Non-pigmented ciliary epithelial cell (primary cell): ENCODE results near the gene SOS1.
"Not testable (repeated sequence)": the region's sequence is repeated elsewhere in the genome, so short reads cannot be mapped to it uniquely, and the experiment has no call there.

ENCODE experiments used
- DNase-seq: peaks from one replicate; pipeline ENCODE4 v3.0.0-alpha.2; 2010; ENCODE audit warnings: low read depth

SOS1 gene

DNA sequence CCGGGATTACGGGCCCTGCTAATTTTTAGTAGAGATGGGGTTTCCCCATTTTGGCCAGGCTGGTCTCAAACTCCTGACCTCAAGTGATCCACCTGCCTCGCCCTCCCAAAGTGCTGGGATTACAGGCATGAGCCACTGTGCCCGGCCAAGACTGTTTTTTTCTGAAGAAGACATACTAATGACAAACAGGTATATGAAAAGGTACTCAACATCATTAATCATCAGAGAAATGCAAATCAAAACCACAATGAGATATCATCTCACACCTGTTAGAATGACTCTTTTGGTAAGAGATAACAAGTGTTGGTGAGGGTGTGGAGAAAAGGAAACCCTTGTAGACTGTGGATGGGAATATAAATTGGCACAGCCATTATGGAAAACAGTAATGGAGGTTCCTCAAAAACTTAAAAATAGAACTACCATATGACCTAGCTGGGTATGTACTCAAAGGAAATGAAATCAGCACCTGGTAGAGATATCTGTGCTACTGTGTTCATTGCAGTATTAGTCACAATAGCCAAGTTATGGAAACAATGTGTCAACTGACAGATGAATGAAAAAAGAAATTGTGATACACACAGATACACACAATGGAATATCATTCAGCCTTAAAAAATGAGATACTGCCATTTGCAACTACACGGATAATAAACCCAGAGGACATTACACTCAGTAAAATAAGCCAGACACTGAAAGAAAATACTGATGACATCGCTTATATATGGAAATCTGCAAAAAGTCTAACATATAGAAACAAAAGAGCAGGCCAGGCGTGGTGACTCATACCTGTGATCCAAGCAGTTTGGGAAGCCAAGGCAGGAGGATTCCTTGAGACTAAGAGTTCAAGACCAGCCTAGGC lies 20.8 kb downstream of the SOS1 start:
- peak; percentile 42 for DNase-seq

- no peak for DNase-seq
Measured at GRCh38 chr2:39099310-39099869, 21.5 kb downstream of the SOS1 start.

- DNase-seq = no peak
Measured at GRCh38 chr2:39095624-39096023, 25.2 kb downstream of the SOS1 start.

- peak; percentile 24 for DNase-seq
Measured at GRCh38 chr2:39094717-39095363, 26.0 kb downstream of the SOS1 start.

DNA sequence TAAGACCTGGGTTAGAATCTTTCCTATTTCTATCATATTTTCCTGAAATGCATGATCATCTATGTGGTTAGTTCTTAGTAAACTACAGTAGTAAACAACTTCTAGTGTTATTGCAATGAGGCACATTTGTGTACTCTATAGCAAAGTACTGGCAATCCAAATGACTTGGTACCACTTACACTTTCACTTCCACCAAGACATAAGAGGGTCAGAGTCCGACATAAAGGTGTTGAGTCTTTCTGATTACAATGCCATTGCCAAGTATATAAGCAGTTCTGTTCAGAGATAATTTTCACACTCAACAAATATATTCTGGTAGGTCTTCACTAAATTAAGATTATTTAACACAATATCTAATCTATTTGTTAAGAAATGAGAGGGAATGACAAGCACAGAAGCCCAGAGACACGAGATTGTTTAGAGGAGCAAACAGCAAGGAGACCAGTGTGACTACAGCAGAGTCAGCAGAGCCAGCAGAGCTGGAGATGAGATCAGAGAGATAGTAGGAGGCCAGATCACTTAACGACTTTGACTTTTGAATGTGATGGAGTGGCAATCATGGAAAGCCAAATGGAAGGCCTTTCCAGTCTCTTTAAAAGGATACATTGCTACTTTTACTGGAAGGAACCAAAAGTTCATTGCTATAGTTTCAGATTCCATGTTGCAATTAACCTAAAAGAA lies 27.5 kb downstream of the SOS1 start:
- DNase-seq = no peak

DNA sequence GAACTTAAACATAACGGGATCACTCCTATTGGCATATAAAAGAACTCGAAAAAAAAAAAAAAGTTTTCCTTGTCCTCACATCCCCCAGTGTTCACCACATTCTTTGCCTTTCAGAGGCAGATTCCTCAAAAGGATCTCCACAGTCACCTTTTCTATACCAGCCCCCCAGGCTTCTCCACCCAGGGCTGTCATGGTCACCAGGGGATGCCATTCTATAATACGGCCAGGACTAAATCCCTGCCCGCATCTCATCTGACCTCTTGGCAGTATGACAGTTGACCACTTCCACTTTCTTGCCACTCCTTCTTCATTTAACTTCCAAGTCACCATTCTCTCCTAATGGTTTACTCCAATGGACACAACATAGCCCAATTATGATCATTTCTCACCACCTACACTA lies 29.3 kb downstream of the SOS1 start:
- no peak for DNase-seq

GRCh38 chr2:39091063-39091462 lies 29.8 kb downstream of the SOS1 start:
- DNase-seq = no peak

GRCh38 chr2:39080152-39080551 lies 40.7 kb downstream of the SOS1 start:
- no peak for DNase-seq

DNA sequence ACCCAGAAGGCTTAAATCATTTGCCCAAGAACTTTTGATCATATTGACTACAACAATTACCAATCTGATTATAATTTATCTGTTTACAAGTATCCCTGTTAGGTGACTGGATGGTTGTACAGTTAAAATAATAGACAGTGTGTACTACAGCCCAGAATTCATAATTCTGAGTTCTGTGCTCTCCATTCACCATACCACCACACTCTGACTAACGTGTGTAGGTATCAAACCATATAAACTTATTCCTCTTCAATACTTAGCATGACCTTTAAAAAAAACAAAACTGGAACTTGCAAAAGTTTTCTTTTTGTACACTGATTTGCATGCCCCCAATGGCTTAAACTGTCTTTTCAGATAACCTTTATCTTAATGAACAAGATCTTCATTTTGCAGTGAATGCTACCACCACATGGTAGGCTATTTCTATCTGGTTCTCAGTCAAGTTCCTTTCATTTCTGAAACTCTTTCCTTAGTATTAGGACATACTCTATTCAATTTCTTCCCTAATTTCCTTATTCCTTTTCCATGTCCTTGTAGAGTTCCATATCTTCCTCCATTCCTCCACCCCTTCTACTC lies 50.9 kb downstream of the SOS1 start:
- DNase-seq = no peak

DNA sequence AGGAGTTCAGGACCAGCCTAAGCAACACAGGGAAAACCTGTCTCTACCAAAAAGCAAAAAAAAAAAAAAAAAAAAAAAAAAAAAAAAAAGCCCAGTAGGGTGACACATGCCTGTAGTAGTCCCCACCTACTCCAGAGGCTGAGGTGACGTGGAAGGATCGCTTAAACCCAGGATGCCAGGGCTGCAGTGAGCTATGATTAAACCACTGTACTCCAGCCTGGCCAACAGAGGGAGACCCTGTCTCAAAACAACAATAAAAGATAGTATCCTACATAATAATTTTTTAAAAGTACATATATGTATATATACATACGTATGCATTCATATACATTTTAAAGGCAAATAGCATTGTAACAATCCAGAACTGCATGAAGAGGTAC lies 51.7 kb downstream of the SOS1 start:
- peak; percentile 4 for DNase-seq

DNA sequence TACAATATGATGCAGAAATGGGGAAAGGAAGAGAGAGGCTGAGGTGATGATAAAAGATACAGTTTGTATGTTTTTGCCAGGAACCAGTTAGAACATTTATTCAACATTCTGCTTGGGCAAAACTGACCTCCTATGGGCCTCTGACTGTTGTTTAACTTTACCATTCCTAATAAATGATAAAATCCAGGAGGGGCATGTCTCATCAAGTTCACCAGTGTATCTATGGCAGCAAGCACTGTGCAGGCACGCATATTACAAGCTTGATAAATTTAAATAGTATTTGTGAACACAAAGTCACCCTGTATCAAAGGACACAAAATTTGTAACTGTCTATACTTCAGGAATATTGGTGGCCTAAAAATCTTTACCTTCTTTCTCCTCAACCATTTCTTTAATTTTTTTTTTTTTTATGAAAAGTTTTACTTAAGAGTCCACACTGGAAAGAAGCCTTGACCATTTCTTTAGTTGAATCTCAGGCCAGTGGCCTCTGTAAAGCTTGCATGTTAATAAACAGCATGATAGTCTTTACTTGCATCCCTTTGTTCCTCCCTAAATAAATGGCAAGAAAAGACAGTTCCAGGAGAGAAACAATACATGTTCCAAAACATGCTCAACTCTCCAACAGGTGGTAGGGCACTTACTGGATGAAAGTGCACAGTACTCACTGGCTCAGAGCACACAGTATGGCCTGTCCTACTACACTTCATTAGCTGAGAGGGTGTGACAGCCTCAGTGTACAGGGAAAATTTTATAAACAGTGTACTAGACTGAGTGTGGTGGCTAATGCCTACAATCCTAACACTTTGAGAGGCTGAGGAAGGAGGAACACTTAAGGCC lies 52.3 kb downstream of the SOS1 start:
- no peak for DNase-seq

- DNase-seq = no peak
Measured at GRCh38 chr2:39065616-39066015, 55.2 kb downstream of the SOS1 start.

DNA sequence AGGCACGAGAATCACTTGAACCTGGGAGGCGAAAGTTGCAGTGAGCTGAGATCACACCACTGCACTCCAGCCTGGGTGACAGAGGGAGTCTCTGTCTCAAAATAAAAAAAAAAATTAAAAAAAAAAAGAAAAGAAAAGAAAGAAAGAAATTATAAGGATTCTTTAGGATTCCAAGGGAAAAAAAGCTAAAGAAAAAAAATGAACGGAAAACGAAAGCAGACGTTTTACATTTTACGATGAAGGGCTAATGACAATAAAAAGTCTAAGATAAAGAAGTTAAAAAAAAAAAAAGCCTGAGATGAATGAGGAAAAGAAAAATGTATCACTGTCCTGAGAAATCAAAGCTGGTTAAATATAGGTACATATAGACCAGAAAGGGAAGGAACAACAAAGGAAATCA lies 58.5 kb downstream of the SOS1 start:
- no peak for DNase-seq

GRCh38 chr2:39061280-39061679 lies 59.6 kb downstream of the SOS1 start:
- no peak for DNase-seq

- DNase-seq = peak; percentile 18
Measured at GRCh38 chr2:39059366-39059952, 61.4 kb downstream of the SOS1 start.

- DNase-seq = no peak
Measured at GRCh38 chr2:39058101-39058500, 62.8 kb downstream of the SOS1 start.

GRCh38 chr2:39052665-39053064 lies 68.2 kb downstream of the SOS1 start:
- not testable (repeated sequence) for DNase-seq

DNA sequence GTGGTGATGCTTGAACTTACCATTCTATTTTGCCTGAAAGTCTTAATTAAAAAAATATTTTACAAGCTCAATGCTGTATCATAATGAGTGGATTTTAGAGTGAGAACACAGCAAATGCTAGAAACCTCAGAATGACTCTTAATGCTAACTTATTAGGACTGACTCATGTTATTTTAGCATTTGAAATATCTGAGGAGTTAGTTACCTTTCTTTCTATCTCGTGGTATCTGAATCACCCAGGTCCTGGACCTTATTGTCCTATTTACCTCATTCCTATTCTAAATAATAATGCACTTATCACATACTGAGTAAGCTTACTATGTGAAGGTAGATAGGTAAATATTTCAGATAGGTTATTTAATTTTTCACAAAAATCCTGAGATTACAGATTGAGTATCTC lies 70.7 kb downstream of the SOS1 start:
- DNase-seq = peak; percentile 8

- no peak for DNase-seq
Measured at GRCh38 chr2:39039072-39039471, 81.8 kb downstream of the SOS1 start.

- DNase-seq = no peak
Measured at GRCh38 chr2:39033980-39034379, 86.9 kb downstream of the SOS1 start.

DNA sequence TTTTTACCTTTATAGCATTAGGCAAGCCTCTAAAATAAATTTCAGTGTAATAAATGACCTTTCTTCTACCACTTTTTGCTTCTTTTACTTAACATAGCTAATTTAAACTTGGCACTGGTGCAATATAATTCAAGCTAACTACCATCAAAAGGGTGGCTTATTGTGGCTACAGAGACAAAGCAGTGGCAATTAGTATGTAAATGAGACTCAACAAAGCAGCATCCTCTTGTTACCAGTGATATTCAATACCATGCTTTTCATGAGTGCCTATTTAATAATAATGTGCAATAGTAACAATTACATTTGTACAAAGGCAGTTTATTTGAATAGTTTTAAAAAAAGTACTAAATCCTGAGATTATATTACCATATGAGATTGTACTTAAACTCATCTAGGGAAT lies 93.4 kb downstream of the SOS1 start:
- DNase-seq = no peak
